NB4 (cell line): Measurements from ENCODE around the gene ATP5MC2.

Experiments used
- CTCF ChIP-seq: IDR thresholded peaks from one replicate; pipeline ENCODE4 v1.5.1; 2012; ENCODE audit warnings: low read depth, low read length
- POLR2A ChIP-seq: IDR thresholded peaks from 2 replicates; pipeline ENCODE4 v1.6.1; 2011; ENCODE audit warnings: mild to moderate bottlenecking; ENCODE audit not compliant: insufficient read length; ENCODE audit errors: extremely low read depth
- TF ChIP-seq, protein P1 (sequence below): IDR thresholded peaks from 2 replicates; pipeline ENCODE4 v1.6.1; 2011; ENCODE audit warnings: low read depth, low read length

GRCh38 chr12:53664936-53665335 lies 10.9 kb downstream of the ATP5MC2 start:
- TF ChIP-seq CTCF = no peak
- TF ChIP-seq, protein P1, sequence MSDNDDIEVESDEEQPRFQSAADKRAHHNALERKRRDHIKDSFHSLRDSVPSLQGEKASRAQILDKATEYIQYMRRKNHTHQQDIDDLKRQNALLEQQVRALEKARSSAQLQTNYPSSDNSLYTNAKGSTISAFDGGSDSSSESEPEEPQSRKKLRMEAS = no peak
- TF ChIP-seq POLR2A = no peak
